Upper lobe of right lung (tissue), 1 donor: Measurements from ENCODE around the gene MYO1E. TPM values are rescaled to one million over a fixed set of nuclear protein-coding genes. Genes with fewer than 3 reads are reported as not detected.

Experiments
- ATAC-seq: fragments of 200-7000 bp; cut with Tn5 transposase; one replicate; pipeline ENCODE4 v1.9.1; 2020; ENCODE audit warnings: mild to moderate bottlenecking, moderate library complexity
- DNase-seq: peaks from one replicate; pipeline ENCODE4 v3.0.0-alpha.2; 2020
- H3K27ac ChIP-seq: fragments of 200-600 bp; one replicate; pipeline ENCODE4 v1.8.0; 2022
- H3K27me3 ChIP-seq: fragments of 200-600 bp; one replicate; pipeline ENCODE4 v1.8.0; 2022; ENCODE audit warnings: mild to moderate bottlenecking
- H3K36me3 ChIP-seq: fragments of 200-600 bp; one replicate; pipeline ENCODE4 v1.8.0; 2022
- H3K4me1 ChIP-seq: fragments of 200-600 bp; one replicate; pipeline ENCODE4 v1.8.0; 2022
- H3K4me3 ChIP-seq: fragments of 200-600 bp; one replicate; pipeline ENCODE4 v1.8.0; 2022; ENCODE audit warnings: mild to moderate bottlenecking
- H3K9me3 ChIP-seq: fragments of 200-600 bp; one replicate; pipeline ENCODE4 v1.8.0; 2022
- CTCF ChIP-seq: fragments of 200-600 bp; IDR thresholded peaks from one replicate; pipeline ENCODE4 v1.8.0; 2022; ENCODE audit warnings: antibody characterized with exemption
- intact Hi-C: fragments of 100-400 bp; cut with DNase I; formaldehyde crosslinking; loops from one replicate; pipeline ENCODE4 v1.11.0; 2022
- total RNA-seq: library from RNA; stranded (reverse); fragmentation: NEBNext Ultra II Directional; extraction: Animal tissue kit (Norgen Biotek cat#: 25700); gene quantifications from one replicate; pipeline ENCODE4 v1.2.1, GENCODE V29; 2021
- donor health status: DM: no; HTN: yes; CAD: no; lungs with severe emphysema.

MYO1E gene
- total RNA-seq, 1 donor from 2014 or later = 98.4 TPM

- Histone ChIP-seq H3K9me3 (no peaks in the 10 kb centered on the region), H3K36me3 (no peaks in the 10 kb centered on the region), H3K4me1 (peaks cover 4% of the 10 kb centered on the region), H3K27ac (no peak overlapping the region), H3K4me3 (no peak overlapping the region), H3K27me3 (no peaks in the 10 kb centered on the region)
- TF ChIP-seq CTCF = no peak
- no peak for ATAC-seq
- no peak for DNase-seq
- intact Hi-C loops = no loop called here
Observed at GRCh38 chr15:59273234-59273633, 99.4 kb downstream of the MYO1E start.

- no peak for ATAC-seq
- Histone ChIP-seq H3K4me3 (no peak overlapping the region), H3K27ac (no peak overlapping the region), H3K27me3 (no peaks in the 10 kb centered on the region), H3K4me1 (no peaks in the 10 kb centered on the region), H3K9me3 (no peaks in the 10 kb centered on the region), H3K36me3 (no peaks in the 10 kb centered on the region)
- intact Hi-C loops = no loop called here
- no peak for TF ChIP-seq CTCF
- no peak for DNase-seq
Observed at GRCh38 chr15:59271595-59272201, 101.0 kb downstream of the MYO1E start.

GRCh38 chr15:59268852-59269407, 103.7 kb downstream of the MYO1E start:
- ATAC-seq = no peak
- DNase-seq = no peak
- Histone ChIP-seq H3K27me3 (no peaks in the 10 kb centered on the region), H3K4me3 (no peak overlapping the region), H3K9me3 (no peaks in the 10 kb centered on the region), H3K36me3 (no peaks in the 10 kb centered on the region), H3K27ac (no peak overlapping the region), H3K4me1 (no peaks in the 10 kb centered on the region)
- intact Hi-C loops = no loop called here
- no peak for TF ChIP-seq CTCF

- DNase-seq = no peak
- Histone ChIP-seq H3K27ac (no peak overlapping the region), H3K9me3 (no peaks in the 10 kb centered on the region), H3K4me3 (no peak overlapping the region), H3K27me3 (no peaks in the 10 kb centered on the region), H3K36me3 (no peaks in the 10 kb centered on the region), H3K4me1 (no peaks in the 10 kb centered on the region)
- ATAC-seq = no peak
- intact Hi-C loops = no loop called here
- TF ChIP-seq CTCF = no peak
Observed at GRCh38 chr15:59268168-59268851, 104.4 kb downstream of the MYO1E start.

GRCh38 chr15:59266028-59266427, 106.6 kb downstream of the MYO1E start:
- Histone ChIP-seq H3K4me3 (no peak overlapping the region), H3K9me3 (no peaks in the 10 kb centered on the region), H3K4me1 (no peaks in the 10 kb centered on the region), H3K36me3 (no peaks in the 10 kb centered on the region), H3K27ac (no peak overlapping the region), H3K27me3 (no peaks in the 10 kb centered on the region)
- intact Hi-C loops = no loop called here
- TF ChIP-seq CTCF = no peak
- ATAC-seq (no peak), DNase-seq (no peak)
